DND-41 (cell line): ENCODE measurements around the gene ITSN1.

Experiments
- ATAC-seq: fragments of 200-7000 bp; cut with Tn5 transposase; 3 replicates; pipeline ENCODE4 v1.9.1; 2021; ENCODE audit warnings: low read depth; ENCODE audit not compliant: insufficient read depth
- DNase-seq: peaks from one replicate; pipeline ENCODE4 v3.0.0-alpha.2; 2020
- H2AFZ ChIP-seq: 2 replicates; pipeline ENCODE4 v1.6.0; 2012; ENCODE audit warnings: low read depth, low read length
- H3K27ac ChIP-seq: 2 replicates; pipeline ENCODE4 v1.5.1; 2012; ENCODE audit warnings: low read length, inconsistent platforms
- H3K27me3 ChIP-seq: fragments of 200-600 bp; sonication (generic); 2 replicates; pipeline ENCODE4 v1.6.0; 2012; ENCODE audit warnings: low read length, mild to moderate bottlenecking, inconsistent platforms; ENCODE audit not compliant: insufficient read depth, poor library complexity
- H3K36me3 ChIP-seq: 2 replicates; pipeline ENCODE4 v1.5.1; 2012; ENCODE audit warnings: low read length, inconsistent platforms; ENCODE audit not compliant: insufficient read depth
- H3K4me1 ChIP-seq: 2 replicates; pipeline ENCODE4 v1.5.1; 2012; ENCODE audit warnings: mild to moderate bottlenecking, low read length; ENCODE audit not compliant: insufficient read depth
- H3K4me2 ChIP-seq: 2 replicates; pipeline ENCODE4 v1.6.0; 2012; ENCODE audit warnings: mild to moderate bottlenecking, moderate library complexity, low read length, inconsistent platforms; ENCODE audit not compliant: insufficient read depth
- H3K4me3 ChIP-seq, 2 experiments: fragments of 200-600 bp in 1 of 2; shearing (Covaris generic) in 1 of 2; 2 replicates each; pipeline ENCODE4 v1.5.1; 2012 to 2016; ENCODE audit warnings: inconsistent platforms in 2 of 2, low read length in 2 of 2, mild to moderate bottlenecking in 2 of 2, low read depth in 1 of 2, moderate library complexity in 1 of 2
- H3K79me2 ChIP-seq: 2 replicates; pipeline ENCODE4 v1.6.0; 2012; ENCODE audit warnings: low read length, inconsistent platforms; ENCODE audit not compliant: insufficient read depth
- H3K9ac ChIP-seq: 2 replicates; pipeline ENCODE4 v1.6.0; 2012; ENCODE audit warnings: low read depth, mild to moderate bottlenecking, inconsistent platforms, low read length, moderate library complexity
- H3K9me3 ChIP-seq: 2 replicates; pipeline ENCODE4 v1.5.1; 2012; ENCODE audit warnings: low read length, moderate library complexity, mild to moderate bottlenecking, inconsistent platforms; ENCODE audit not compliant: insufficient read depth, severe bottlenecking
- H4K20me1 ChIP-seq: 2 replicates; pipeline ENCODE4 v1.6.0; 2012; ENCODE audit warnings: low read length; ENCODE audit not compliant: insufficient read depth
- EZH2 ChIP-seq: IDR thresholded peaks from 3 replicates; pipeline ENCODE4 v1.6.1; 2012; ENCODE audit warnings: borderline replicate concordance, low read depth, mild to moderate bottlenecking, moderate library complexity, low read length, inconsistent platforms; ENCODE audit not compliant: severe bottlenecking
- TF ChIP-seq, protein P1 (sequence below): IDR thresholded peaks from 2 replicates; pipeline ENCODE4 v1.5.1; 2012; ENCODE audit warnings: borderline replicate concordance, low read length, moderate library complexity, mild to moderate bottlenecking; ENCODE audit not compliant: poor library complexity, severe bottlenecking; ENCODE audit errors: extremely low read depth

The ITSN1 gene

DNA sequence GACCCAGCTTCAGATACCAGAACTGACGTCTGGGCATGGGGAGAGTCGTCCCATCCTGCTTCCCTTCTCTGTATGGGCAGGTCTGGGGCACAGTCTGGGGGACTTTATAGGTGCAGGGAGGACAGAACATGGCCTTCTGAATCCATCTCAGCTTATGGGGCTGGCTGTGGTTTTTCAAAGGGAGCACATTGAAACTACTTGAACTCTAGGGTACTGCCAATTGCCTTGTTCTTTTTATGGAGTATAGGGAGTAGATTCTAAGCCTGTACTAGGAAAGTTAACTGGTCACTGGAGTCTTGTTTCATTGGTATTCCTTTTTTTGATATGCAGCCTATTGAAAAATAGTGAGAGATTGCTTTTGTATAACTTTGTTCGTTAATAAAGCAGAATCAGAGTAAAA is 183.1 kb downstream of the ITSN1 start:
- no peaks in the 10 kb centered on the region for H4K20me1 ChIP-seq
- H2AFZ ChIP-seq, result no peak overlapping the region
- DNase-seq, result no peak
- H3K79me2 ChIP-seq, result no peaks in the 10 kb centered on the region
- no peaks in the 10 kb centered on the region; the same call in 1 of the 2 replicates for H3K36me3 ChIP-seq
- H3K9me3 ChIP-seq, result no peaks in the 10 kb centered on the region
- H3K27me3 ChIP-seq, result no peaks in the 10 kb centered on the region
- H3K4me2 ChIP-seq, result no peak overlapping the region
- 0 out of 3 replicates have a peak, but pooled peaks have one; percentile 27 for ATAC-seq
- H3K27ac ChIP-seq, result no peak overlapping the region
- TF ChIP-seq, protein P1, sequence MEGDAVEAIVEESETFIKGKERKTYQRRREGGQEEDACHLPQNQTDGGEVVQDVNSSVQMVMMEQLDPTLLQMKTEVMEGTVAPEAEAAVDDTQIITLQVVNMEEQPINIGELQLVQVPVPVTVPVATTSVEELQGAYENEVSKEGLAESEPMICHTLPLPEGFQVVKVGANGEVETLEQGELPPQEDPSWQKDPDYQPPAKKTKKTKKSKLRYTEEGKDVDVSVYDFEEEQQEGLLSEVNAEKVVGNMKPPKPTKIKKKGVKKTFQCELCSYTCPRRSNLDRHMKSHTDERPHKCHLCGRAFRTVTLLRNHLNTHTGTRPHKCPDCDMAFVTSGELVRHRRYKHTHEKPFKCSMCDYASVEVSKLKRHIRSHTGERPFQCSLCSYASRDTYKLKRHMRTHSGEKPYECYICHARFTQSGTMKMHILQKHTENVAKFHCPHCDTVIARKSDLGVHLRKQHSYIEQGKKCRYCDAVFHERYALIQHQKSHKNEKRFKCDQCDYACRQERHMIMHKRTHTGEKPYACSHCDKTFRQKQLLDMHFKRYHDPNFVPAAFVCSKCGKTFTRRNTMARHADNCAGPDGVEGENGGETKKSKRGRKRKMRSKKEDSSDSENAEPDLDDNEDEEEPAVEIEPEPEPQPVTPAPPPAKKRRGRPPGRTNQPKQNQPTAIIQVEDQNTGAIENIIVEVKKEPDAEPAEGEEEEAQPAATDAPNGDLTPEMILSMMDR, result no peak
- no peak for TF ChIP-seq EZH2
- H3K4me3 ChIP-seq, result no peak overlapping the region
- no peak overlapping the region for H3K9ac ChIP-seq
- no peaks in the 10 kb centered on the region for H3K4me1 ChIP-seq

DNA sequence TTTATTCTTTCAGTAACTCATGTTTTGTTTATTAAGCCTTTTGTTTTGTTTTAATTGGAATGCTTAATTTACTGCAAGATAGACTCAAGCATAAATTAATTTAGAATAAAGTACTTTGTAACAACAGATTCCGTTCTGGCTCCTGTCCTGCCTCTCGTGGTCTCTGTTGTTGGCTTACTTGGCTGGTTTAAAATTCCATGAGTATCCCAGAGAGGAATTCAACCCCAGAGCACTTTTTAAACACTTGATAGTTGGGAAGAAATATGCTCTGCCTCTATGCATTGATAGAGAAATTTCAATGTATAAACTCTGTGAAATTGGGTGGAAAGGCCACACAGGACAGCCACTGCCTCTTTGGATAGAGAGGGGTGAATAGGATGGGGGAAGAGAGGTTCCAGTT is 183.6 kb downstream of the ITSN1 start:
- Histone ChIP-seq H4K20me1 (no peaks in the 10 kb centered on the region), H3K4me1 (no peaks in the 10 kb centered on the region), H3K9me3 (no peaks in the 10 kb centered on the region), H3K9ac (no peak overlapping the region), H3K79me2 (no peaks in the 10 kb centered on the region), H2AFZ (no peak overlapping the region), H3K27ac (no peak overlapping the region), H3K4me2 (no peak overlapping the region), H3K27me3 (no peaks in the 10 kb centered on the region), H3K4me3 (no peak overlapping the region), H3K36me3 (no peaks in the 10 kb centered on the region; the same call in 1 of the 2 replicates)
- TF ChIP-seq, protein P1, result no peak
- TF ChIP-seq EZH2, result no peak
- DNase-seq (no peak), ATAC-seq (no peak)

GRCh38 chr21:33828083-33828482 is 185.8 kb downstream of the ITSN1 start:
- Histone ChIP-seq H4K20me1 (no peaks in the 10 kb centered on the region), H3K4me3 (no peak overlapping the region)

More at GRCh38 chr21:33828083-33828482, 185.8 kb downstream of the ITSN1 start:
- no peak for DNase-seq
- Histone ChIP-seq H3K27me3 (no peaks in the 10 kb centered on the region), H3K27ac (no peak overlapping the region), H3K36me3 (no peaks in the 10 kb centered on the region), H3K4me1 (no peaks in the 10 kb centered on the region), H3K9me3 (no peaks in the 10 kb centered on the region), H2AFZ (no peak overlapping the region), H3K9ac (no peak overlapping the region), H3K79me2 (no peaks in the 10 kb centered on the region), H3K4me2 (no peak overlapping the region)
- ATAC-seq, result no peak
- no peak for TF ChIP-seq EZH2
- TF ChIP-seq, protein P1, result no peak
